ENCODE data around the gene MT1H. TPM values are rescaled to one million over a fixed set of nuclear protein-coding genes. Genes with fewer than 3 reads are reported as not detected.
"Not testable (repeated sequence)": the region's sequence is repeated elsewhere in the genome, so short reads cannot be mapped to it uniquely, and the experiment has no call there.

The MT1H gene
- total RNA-seq, 1 donor from 2014 or later = 781 TPM

GRCh38 chr16:56715126-56715525, 45.5 kb downstream of the MT1H start:
- H3K4me3 ChIP-seq (ENCODE audit: low read depth, low read length) = no peak overlapping the region
- DNase-seq (ENCODE audit: low read depth) = no peak
- no peak for TF ChIP-seq CTCF (conservative IDR thresholded peaks at IDR 0.05; ENCODE audit: low read depth, low read length)

GRCh38 chr16:56716761-56717160, 47.1 kb downstream of the MT1H start:
- no peak for DNase-seq (ENCODE audit: low read depth)
- H3K4me3 ChIP-seq (ENCODE audit: low read depth, low read length) = no peak overlapping the region
- TF ChIP-seq CTCF (conservative IDR thresholded peaks at IDR 0.05; ENCODE audit: low read depth, low read length) = no peak

GRCh38 chr16:56717532-56717931, 47.9 kb downstream of the MT1H start:
- DNase-seq (ENCODE audit: low read depth) = peak; percentile 26
- not testable (repeated sequence) for H3K4me3 ChIP-seq (ENCODE audit: low read depth, low read length)

Other genes with a start within 250 kb of the MT1H start
- 111 and 119 TPM in 2 replicates for gene AMFR, start 244.3 kb upstream of the MT1H start, total RNA-seq
- 77.1 and 78.2 TPM in 2 replicates for gene NUDT21, start 218.5 kb upstream of the MT1H start, total RNA-seq
- gene OGFOD1, start 218.3 kb upstream of the MT1H start, total RNA-seq = 54.9 and 66.7 TPM in 2 replicates
- gene BBS2, start 149.8 kb upstream of the MT1H start, total RNA-seq = 24.9 and 75.3 TPM in 2 replicates
- gene MT4, start 104.7 kb upstream of the MT1H start, total RNA-seq = not detected in 2 replicates
- 1.0 and 5.1 TPM in 2 replicates for gene MT3, start 80.3 kb upstream of the MT1H start, total RNA-seq
- gene MT2A, start 61.2 kb upstream of the MT1H start, total RNA-seq = 1,146 and 1,559 TPM in 2 replicates
- gene MT1E, start 44.0 kb upstream of the MT1H start, total RNA-seq = 724 and 1,203 TPM in 2 replicates
- gene MT1M, start 37.2 kb upstream of the MT1H start, total RNA-seq = 19.1 and 124 TPM in 2 replicates
- gene MT1A, start 31.1 kb upstream of the MT1H start, total RNA-seq = 26.0 and 62.4 TPM in 2 replicates
- not detected in 2 replicates for gene MT1B, start 17.9 kb upstream of the MT1H start, total RNA-seq
- gene MT1F, start 11.9 kb upstream of the MT1H start, total RNA-seq = 15.3 and 95.8 TPM in 2 replicates
- 40.2 and 1,970 TPM in 2 replicates for gene MT1G, start 1.7 kb upstream of the MT1H start, total RNA-seq
- 87.8 and 132 TPM in 2 replicates for gene MT1X, start 12.7 kb downstream of the MT1H start, total RNA-seq
- 92.5 and 134 TPM in 2 replicates for gene NUP93, start 60.3 kb downstream of the MT1H start, total RNA-seq
- not detected in 2 replicates for gene SLC12A3, start 195.4 kb downstream of the MT1H start, total RNA-seq

Measured in epithelial cell of proximal tubule (primary cell).